ENCODE results near the gene BEND5. TPM values are rescaled to one million over a fixed set of nuclear protein-coding genes. Genes with fewer than 3 reads are reported as not detected.

BEND5 gene
- total and polyA plus RNA-seq, 8 donors, result 1.0 to 48.2 (median 3.6) TPM

GRCh38 chr1:48680411-48681035, 96.2 kb downstream of the BEND5 start:
- no peak for DNase-seq
- H3K36me3 ChIP-seq, result no peaks in the 10 kb centered on the region
- TF ChIP-seq POLR2AphosphoS5 (IDR thresholded peaks at IDR 0.05) (no peak), CTCF (IDR thresholded peaks at IDR 0.05) (peak in 1 of 7 experiments; percentile 13), POLR2A (IDR thresholded peaks at IDR 0.05) (no peak), EP300 (IDR thresholded peaks at IDR 0.05) (no peak)
- H3K4me3 ChIP-seq, result no peak overlapping the region
- peaks cover 0 to 7% (median 0%) of the 10 kb centered on the region in 3 donors for H3K27me3 ChIP-seq
- 33 to 73% (median 52%) methylated on average over 6 to 10 of the region's 10 CpGs for WGBS, 5 donors
- no peak overlapping the region for H3K27ac ChIP-seq
- H3K9me3 ChIP-seq, result no peaks in the 10 kb centered on the region
- intact Hi-C loops (cut with DNase I; ENCODE audit: low total_unique reads), result no loop called here
- peaks cover 0 to 20% (median 14%) of the 10 kb centered on the region in 4 donors for H3K4me1 ChIP-seq

- DNase-seq, result no peak
- TF ChIP-seq POLR2A (IDR thresholded peaks at IDR 0.05) (no peak), EP300 (IDR thresholded peaks at IDR 0.05) (no peak), POLR2AphosphoS5 (IDR thresholded peaks at IDR 0.05) (no peak), CTCF (IDR thresholded peaks at IDR 0.05) (no peak)
- Histone ChIP-seq H3K36me3 (no peaks in the 10 kb centered on the region), H3K27me3 (peaks cover 0 to 7% (median 0%) of the 10 kb centered on the region in 3 donors), H3K4me3 (no peak overlapping the region), H3K4me1 (peaks cover 0 to 20% (median 14%) of the 10 kb centered on the region in 4 donors), H3K27ac (no peak overlapping the region), H3K9me3 (no peaks in the 10 kb centered on the region)
- intact Hi-C loops (cut with DNase I; ENCODE audit: low total_unique reads), result loop anchor here (10.0 kb wide), 1 partner anchor 135 kb away; no protein-coding TSS in a partner anchor
- 74 to 82% (median 74%) methylated on average over 6 of the region's 6 CpGs for WGBS, 5 donors
Measured at GRCh38 chr1:48679859-48680258, 96.8 kb downstream of the BEND5 start.

- WGBS, 5 donors, result 80 to 88% (median 85%) methylated on average over 3 of the region's 3 CpGs
- no peak for DNase-seq
- TF ChIP-seq CTCF (IDR thresholded peaks at IDR 0.05), result no peak
- TF ChIP-seq POLR2A (IDR thresholded peaks at IDR 0.05), result no peak
- TF ChIP-seq EP300 (IDR thresholded peaks at IDR 0.05), result no peak
- no peak for TF ChIP-seq POLR2AphosphoS5 (IDR thresholded peaks at IDR 0.05)
Measured at GRCh38 chr1:48678710-48679505, 97.8 kb downstream of the BEND5 start.

More at GRCh38 chr1:48678710-48679505, 97.8 kb downstream of the BEND5 start:
- Histone ChIP-seq H3K4me3 (no peak overlapping the region), H3K9me3 (no peaks in the 10 kb centered on the region), H3K36me3 (no peaks in the 10 kb centered on the region), H3K4me1 (peaks cover 0 to 20% (median 14%) of the 10 kb centered on the region in 4 donors), H3K27ac (no peak overlapping the region), H3K27me3 (peaks cover 0 to 7% (median 0%) of the 10 kb centered on the region in 3 donors)
- intact Hi-C loops (cut with DNase I; ENCODE audit: low total_unique reads), result loop anchor here (10.0 kb wide), 1 partner anchor 136 kb away; no protein-coding TSS in a partner anchor

Measured in stomach (tissue), 9 donors.